ENCODE measurements around the gene AFF3. TPM values are rescaled to one million over a fixed set of nuclear protein-coding genes. Genes with fewer than 3 reads are reported as not detected.

Gene AFF3
- total RNA-seq, 1 experiment from 2014 or later = 0.42 TPM

- no TSS peak for BruUV-seq (replicated peaks)
- H3K27ac Mint-ChIP-seq (ENCODE audit: low read depth, unreplicated experiment) = no peak overlapping the region
- POLR2A ChIA-PET = interaction anchor here (1.0 kb wide), 1 partner anchor 8 kb away, joined by 3 read pairs; no protein-coding TSS in a partner anchor
- DNase-seq (ENCODE audit: unreplicated experiment) = no peak
- peaks cover 6% of the 10 kb centered on the region for H3K4me1 Mint-ChIP-seq (ENCODE audit: insufficient read depth, unreplicated experiment)
- no peaks in the 10 kb centered on the region for H3K27me3 Mint-ChIP-seq (ENCODE audit: insufficient read depth, unreplicated experiment)
- H3K36me3 Mint-ChIP-seq (ENCODE audit: insufficient read depth, unreplicated experiment) = no peaks in the 10 kb centered on the region
- no peaks in the 10 kb centered on the region for H3K9me3 Mint-ChIP-seq (ENCODE audit: unreplicated experiment)
- TF ChIP-seq CTCF (IDR thresholded peaks at IDR 0.05; ENCODE audit: unreplicated experiment) = no peak
- H3K4me3 Mint-ChIP-seq (ENCODE audit: unreplicated experiment) = no peak overlapping the region
- intact Hi-C loops (cut with micrococcal nuclease) = no loop called here
- CTCF ChIA-PET = interaction anchor here (0.7 kb wide), 1 partner anchor 537 kb away, joined by 3 read pairs; no protein-coding TSS in a partner anchor
Observed at GRCh38 chr2:99613980-99614379, 528.4 kb downstream of the AFF3 start.

GRCh38 chr2:99611786-99612185 lies 530.6 kb downstream of the AFF3 start:
- BruUV-seq (replicated peaks) = no TSS peak
- TF ChIP-seq CTCF (IDR thresholded peaks at IDR 0.05; ENCODE audit: unreplicated experiment) = no peak
- no peaks in the 10 kb centered on the region for H3K36me3 Mint-ChIP-seq (ENCODE audit: insufficient read depth, unreplicated experiment)
- POLR2A ChIA-PET = interaction anchor here (0.6 kb wide), 1 partner anchor 364 kb away, joined by 3 read pairs; no protein-coding TSS in a partner anchor
- H3K4me1 Mint-ChIP-seq (ENCODE audit: insufficient read depth, unreplicated experiment) = peaks cover 6% of the 10 kb centered on the region
- DNase-seq (ENCODE audit: unreplicated experiment) = no peak
- H3K9me3 Mint-ChIP-seq (ENCODE audit: unreplicated experiment) = no peaks in the 10 kb centered on the region
- H3K27me3 Mint-ChIP-seq (ENCODE audit: insufficient read depth, unreplicated experiment) = no peaks in the 10 kb centered on the region
- no peak overlapping the region for H3K27ac Mint-ChIP-seq (ENCODE audit: low read depth, unreplicated experiment)
- H3K4me3 Mint-ChIP-seq (ENCODE audit: unreplicated experiment) = no peak overlapping the region
- CTCF ChIA-PET = interaction anchor here (1.0 to 1.1 kb wide), 2 partner anchors 23 to 52 kb away, joined by 3 read pairs; no protein-coding TSS in a partner anchor
- intact Hi-C loops (cut with micrococcal nuclease) = no loop called here

- CTCF ChIA-PET = interaction anchor here (0.6 to 1.0 kb wide), 4 partner anchors 9 to 800 kb away, joined by 3 to 4 read pairs (median 4); no protein-coding TSS in a partner anchor
- BruUV-seq (replicated peaks) = no TSS peak
- no peaks in the 10 kb centered on the region for H3K36me3 Mint-ChIP-seq (ENCODE audit: insufficient read depth, unreplicated experiment)
Observed at GRCh38 chr2:99611034-99611433, 531.4 kb downstream of the AFF3 start.

GRCh38 chr2:99609851-99610381 lies 532.5 kb downstream of the AFF3 start:
- Mint-ChIP-seq H3K27me3 (ENCODE audit: insufficient read depth, unreplicated experiment) (no peaks in the 10 kb centered on the region), H3K4me1 (ENCODE audit: insufficient read depth, unreplicated experiment) (peaks cover 6% of the 10 kb centered on the region), H3K27ac (ENCODE audit: low read depth, unreplicated experiment) (no peak overlapping the region), H3K36me3 (ENCODE audit: insufficient read depth, unreplicated experiment) (no peaks in the 10 kb centered on the region), H3K4me3 (ENCODE audit: unreplicated experiment) (no peak overlapping the region), H3K9me3 (ENCODE audit: unreplicated experiment) (no peaks in the 10 kb centered on the region)
- POLR2A ChIA-PET = no interaction called here
- BruUV-seq (replicated peaks) = no TSS peak
- peak; percentile 9 for DNase-seq (ENCODE audit: unreplicated experiment)
- intact Hi-C loops (cut with micrococcal nuclease) = no loop called here
- CTCF ChIA-PET = no interaction called here
- TF ChIP-seq CTCF (IDR thresholded peaks at IDR 0.05; ENCODE audit: unreplicated experiment) = no peak

More at GRCh38 chr2:99611034-99611433, 531.4 kb downstream of the AFF3 start:
- no peaks in the 10 kb centered on the region for H3K9me3 Mint-ChIP-seq (ENCODE audit: unreplicated experiment)
- intact Hi-C loops (cut with micrococcal nuclease) = no loop called here
- POLR2A ChIA-PET = no interaction called here
- peaks cover 6% of the 10 kb centered on the region for H3K4me1 Mint-ChIP-seq (ENCODE audit: insufficient read depth, unreplicated experiment)
- no peaks in the 10 kb centered on the region for H3K27me3 Mint-ChIP-seq (ENCODE audit: insufficient read depth, unreplicated experiment)
- H3K4me3 Mint-ChIP-seq (ENCODE audit: unreplicated experiment) = no peak overlapping the region
- TF ChIP-seq CTCF (IDR thresholded peaks at IDR 0.05; ENCODE audit: unreplicated experiment) = no peak
- H3K27ac Mint-ChIP-seq (ENCODE audit: low read depth, unreplicated experiment) = no peak overlapping the region
- no peak for DNase-seq (ENCODE audit: unreplicated experiment)
